GM12892 (cell line): ENCODE data around the gene MGMT.

Experiments used
- POLR2A ChIP-seq: IDR thresholded peaks from 2 replicates; pipeline ENCODE4 v1.6.1; 2011; ENCODE audit warnings: low read depth, low read length, control low read depth
- POLR2AphosphoS5 ChIP-seq: IDR thresholded peaks from 2 replicates; pipeline ENCODE4 v1.6.1; 2011; ENCODE audit warnings: low read depth, low read length, control low read depth
- TAF1 ChIP-seq: IDR thresholded peaks from 2 replicates; pipeline ENCODE4 v1.6.1; 2011; ENCODE audit warnings: low read depth, mild to moderate bottlenecking, control low read depth, low read length, borderline replicate concordance

- TF ChIP-seq POLR2A (no peak), POLR2AphosphoS5 (no peak), TAF1 (no peak)
These were observed 19.8 kb downstream of the MGMT start for GRCh38 chr10:129486805-129487204.
